ENCODE measurements around the gene DFFB. TPM values are rescaled to one million over a fixed set of nuclear protein-coding genes. Genes with fewer than 3 reads are reported as not detected.

The DFFB gene
- total RNA-seq, 2 experiments from 2014 or later = 9.0 to 9.5 TPM

- POLR2A ChIA-PET = no interaction called here
- no peaks in the 10 kb centered on the region for H3K9me3 Mint-ChIP-seq
- no peak overlapping the region for H3K27ac Mint-ChIP-seq
- DNase-seq = no peak
- no peaks in the 10 kb centered on the region for H3K4me1 Mint-ChIP-seq
- no peaks in the 10 kb centered on the region for H3K27me3 Mint-ChIP-seq
- no peak overlapping the region for H3K4me3 Mint-ChIP-seq
- CTCF ChIA-PET = no interaction called here
- H3K36me3 Mint-ChIP-seq (ENCODE audit: low read depth) = peaks cover 5% of the 10 kb centered on the region
These were observed 37.0 kb upstream of the DFFB start for GRCh38 chr1:3820316-3820715.

GRCh38 chr1:3821004-3821403 is 36.3 kb upstream of the DFFB start:
- peaks cover 10% of the 10 kb centered on the region for H3K36me3 Mint-ChIP-seq (ENCODE audit: low read depth)

GRCh38 chr1:3821447-3821846 is 35.8 kb upstream of the DFFB start:
- Mint-ChIP-seq H3K36me3 (ENCODE audit: low read depth) (peaks cover 10% of the 10 kb centered on the region), H3K4me3 (no peak overlapping the region), H3K27ac (no peak overlapping the region), H3K9me3 (no peaks in the 10 kb centered on the region), H3K27me3 (no peaks in the 10 kb centered on the region), H3K4me1 (no peaks in the 10 kb centered on the region)
- no peak for DNase-seq
- POLR2A ChIA-PET = no interaction called here
- CTCF ChIA-PET = no interaction called here

More at GRCh38 chr1:3821004-3821403, 36.3 kb upstream of the DFFB start:
- POLR2A ChIA-PET = no interaction called here
- no peak overlapping the region for H3K27ac Mint-ChIP-seq
- H3K4me1 Mint-ChIP-seq = no peaks in the 10 kb centered on the region
- DNase-seq = no peak
- no peaks in the 10 kb centered on the region for H3K9me3 Mint-ChIP-seq
- CTCF ChIA-PET = no interaction called here
- H3K4me3 Mint-ChIP-seq = no peak overlapping the region
- H3K27me3 Mint-ChIP-seq = no peaks in the 10 kb centered on the region

GRCh38 chr1:3821908-3822307 is 35.4 kb upstream of the DFFB start:
- Mint-ChIP-seq H3K36me3 (ENCODE audit: low read depth) (peaks cover 10% of the 10 kb centered on the region), H3K27me3 (no peaks in the 10 kb centered on the region), H3K4me1 (no peaks in the 10 kb centered on the region), H3K9me3 (no peaks in the 10 kb centered on the region), H3K4me3 (no peak overlapping the region), H3K27ac (no peak overlapping the region)
- ChIA-PET CTCF (no interaction called here), POLR2A (no interaction called here)
- DNase-seq = no peak

- CTCF ChIA-PET = no interaction called here
- Mint-ChIP-seq H3K4me3 (no peak overlapping the region), H3K9me3 (no peaks in the 10 kb centered on the region), H3K27me3 (no peaks in the 10 kb centered on the region), H3K36me3 (ENCODE audit: low read depth) (peaks cover 10% of the 10 kb centered on the region), H3K27ac (no peak overlapping the region), H3K4me1 (no peaks in the 10 kb centered on the region)
- POLR2A ChIA-PET = no interaction called here
- no peak for DNase-seq
These were observed 34.9 kb upstream of the DFFB start for GRCh38 chr1:3822421-3822820.

GRCh38 chr1:3824650-3825049 is 32.6 kb upstream of the DFFB start:
- DNase-seq = no peak
- H3K36me3 Mint-ChIP-seq (ENCODE audit: low read depth) = peaks cover 22% of the 10 kb centered on the region
- CTCF ChIA-PET = no interaction called here
- no peak overlapping the region for H3K27ac Mint-ChIP-seq
- POLR2A ChIA-PET = no interaction called here
- no peaks in the 10 kb centered on the region for H3K9me3 Mint-ChIP-seq
- no peaks in the 10 kb centered on the region for H3K4me1 Mint-ChIP-seq
- no peaks in the 10 kb centered on the region for H3K27me3 Mint-ChIP-seq
- H3K4me3 Mint-ChIP-seq = no peak overlapping the region

GRCh38 chr1:3825356-3825755 is 31.9 kb upstream of the DFFB start:
- Mint-ChIP-seq H3K27ac (no peak overlapping the region), H3K4me3 (no peak overlapping the region), H3K36me3 (ENCODE audit: low read depth) (peaks cover 27% of the 10 kb centered on the region), H3K9me3 (no peaks in the 10 kb centered on the region), H3K27me3 (no peaks in the 10 kb centered on the region), H3K4me1 (no peaks in the 10 kb centered on the region)
- DNase-seq = no peak
- CTCF ChIA-PET = interaction anchor here (0.6 kb wide), 1 partner anchor 12 kb away, joined by 3 read pairs; no protein-coding TSS in a partner anchor
- POLR2A ChIA-PET = no interaction called here

GRCh38 chr1:3827813-3828307 is 29.4 kb upstream of the DFFB start:
- no peaks in the 10 kb centered on the region for H3K9me3 Mint-ChIP-seq
- peaks cover 34% of the 10 kb centered on the region for H3K36me3 Mint-ChIP-seq (ENCODE audit: low read depth)
- H3K4me3 Mint-ChIP-seq = no peak overlapping the region
- ChIA-PET CTCF (no interaction called here), POLR2A (no interaction called here)
- H3K4me1 Mint-ChIP-seq = no peaks in the 10 kb centered on the region
- no peak overlapping the region for H3K27ac Mint-ChIP-seq
- H3K27me3 Mint-ChIP-seq = no peaks in the 10 kb centered on the region
- DNase-seq = no peak

- CTCF ChIA-PET = no interaction called here
- no peak for DNase-seq
- Mint-ChIP-seq H3K36me3 (ENCODE audit: low read depth) (peaks cover 37% of the 10 kb centered on the region), H3K27ac (no peak overlapping the region), H3K4me1 (no peaks in the 10 kb centered on the region), H3K27me3 (no peaks in the 10 kb centered on the region), H3K9me3 (no peaks in the 10 kb centered on the region), H3K4me3 (no peak overlapping the region)
- POLR2A ChIA-PET = no interaction called here
These were observed 28.9 kb upstream of the DFFB start for GRCh38 chr1:3828391-3828790.

- CTCF ChIA-PET = no interaction called here
- H3K27me3 Mint-ChIP-seq = no peaks in the 10 kb centered on the region
These were observed 25.6 kb upstream of the DFFB start for GRCh38 chr1:3831689-3832088.

GRCh38 chr1:3834701-3835100 is 22.6 kb upstream of the DFFB start:
- H3K9me3 Mint-ChIP-seq = peaks cover 7% of the 10 kb centered on the region
- no peak overlapping the region for H3K27ac Mint-ChIP-seq
- H3K36me3 Mint-ChIP-seq (ENCODE audit: low read depth) = peaks cover 64% of the 10 kb centered on the region
- CTCF ChIA-PET = no interaction called here
- POLR2A ChIA-PET = no interaction called here
- H3K4me1 Mint-ChIP-seq = no peaks in the 10 kb centered on the region
- no peaks in the 10 kb centered on the region for H3K27me3 Mint-ChIP-seq
- H3K4me3 Mint-ChIP-seq = no peak overlapping the region
- no peak for DNase-seq

More at GRCh38 chr1:3831689-3832088, 25.6 kb upstream of the DFFB start:
- Mint-ChIP-seq H3K9me3 (no peaks in the 10 kb centered on the region), H3K4me3 (no peak overlapping the region), H3K36me3 (ENCODE audit: low read depth) (peaks cover 46% of the 10 kb centered on the region), H3K27ac (no peak overlapping the region), H3K4me1 (no peaks in the 10 kb centered on the region)
- POLR2A ChIA-PET = no interaction called here
- no peak for DNase-seq

- H3K9me3 Mint-ChIP-seq = peaks cover 7% of the 10 kb centered on the region
- ChIA-PET POLR2A (no interaction called here), CTCF (no interaction called here)
- no peaks in the 10 kb centered on the region for H3K4me1 Mint-ChIP-seq
- no peak for DNase-seq
- no peak overlapping the region for H3K4me3 Mint-ChIP-seq
- no peaks in the 10 kb centered on the region for H3K27me3 Mint-ChIP-seq
- H3K36me3 Mint-ChIP-seq (ENCODE audit: low read depth) = peaks cover 68% of the 10 kb centered on the region
- H3K27ac Mint-ChIP-seq = no peak overlapping the region
These were observed 20.9 kb upstream of the DFFB start for GRCh38 chr1:3836421-3836820.

GRCh38 chr1:3837200-3837599 is 20.1 kb upstream of the DFFB start:
- no peaks in the 10 kb centered on the region for H3K27me3 Mint-ChIP-seq
- H3K27ac Mint-ChIP-seq = no peak overlapping the region
- H3K4me3 Mint-ChIP-seq = no peak overlapping the region
- H3K9me3 Mint-ChIP-seq = peaks cover 7% of the 10 kb centered on the region
- no peaks in the 10 kb centered on the region for H3K4me1 Mint-ChIP-seq
- ChIA-PET POLR2A (no interaction called here), CTCF (no interaction called here)
- peaks cover 68% of the 10 kb centered on the region for H3K36me3 Mint-ChIP-seq (ENCODE audit: low read depth)
- DNase-seq = no peak

GRCh38 chr1:3837685-3838084 is 19.6 kb upstream of the DFFB start:
- DNase-seq = no peak
- Mint-ChIP-seq H3K4me1 (no peaks in the 10 kb centered on the region), H3K4me3 (no peak overlapping the region), H3K27ac (no peak overlapping the region), H3K36me3 (ENCODE audit: low read depth) (peaks cover 66% of the 10 kb centered on the region), H3K27me3 (no peaks in the 10 kb centered on the region), H3K9me3 (peaks cover 7% of the 10 kb centered on the region)
- POLR2A ChIA-PET = no interaction called here
- CTCF ChIA-PET = no interaction called here

- Mint-ChIP-seq H3K4me3 (no peak overlapping the region), H3K9me3 (peaks cover 7% of the 10 kb centered on the region), H3K27me3 (no peaks in the 10 kb centered on the region), H3K27ac (no peak overlapping the region), H3K4me1 (no peaks in the 10 kb centered on the region), H3K36me3 (ENCODE audit: low read depth) (peaks cover 70% of the 10 kb centered on the region)
- ChIA-PET POLR2A (no interaction called here), CTCF (no interaction called here)
- no peak for DNase-seq
These were observed 18.5 kb upstream of the DFFB start for GRCh38 chr1:3838788-3839187.

Measured in activated CD4-positive, alpha-beta memory T cell treated with anti-CD3 and anti-CD28 coated beads, Interleukin-2, amount 10 ng/mL, durations not matched to agents 7 days and 5 days (primary cell).